ENCODE measurements around the gene BMPR1A.

Gene BMPR1A

GRCh38 chr10:86970162-86970981 is 214.0 kb downstream of the BMPR1A start:
- DNase-seq: peak; percentile 95 to 98
- peaks cover 0 to 4% (median 0%) of the 10 kb centered on the region in 3 donors for H3K36me3 ChIP-seq
- peaks cover 0 to 62% (median 52%) of the 10 kb centered on the region in 4 donors for H3K4me1 ChIP-seq
- TF ChIP-seq, protein P1, sequence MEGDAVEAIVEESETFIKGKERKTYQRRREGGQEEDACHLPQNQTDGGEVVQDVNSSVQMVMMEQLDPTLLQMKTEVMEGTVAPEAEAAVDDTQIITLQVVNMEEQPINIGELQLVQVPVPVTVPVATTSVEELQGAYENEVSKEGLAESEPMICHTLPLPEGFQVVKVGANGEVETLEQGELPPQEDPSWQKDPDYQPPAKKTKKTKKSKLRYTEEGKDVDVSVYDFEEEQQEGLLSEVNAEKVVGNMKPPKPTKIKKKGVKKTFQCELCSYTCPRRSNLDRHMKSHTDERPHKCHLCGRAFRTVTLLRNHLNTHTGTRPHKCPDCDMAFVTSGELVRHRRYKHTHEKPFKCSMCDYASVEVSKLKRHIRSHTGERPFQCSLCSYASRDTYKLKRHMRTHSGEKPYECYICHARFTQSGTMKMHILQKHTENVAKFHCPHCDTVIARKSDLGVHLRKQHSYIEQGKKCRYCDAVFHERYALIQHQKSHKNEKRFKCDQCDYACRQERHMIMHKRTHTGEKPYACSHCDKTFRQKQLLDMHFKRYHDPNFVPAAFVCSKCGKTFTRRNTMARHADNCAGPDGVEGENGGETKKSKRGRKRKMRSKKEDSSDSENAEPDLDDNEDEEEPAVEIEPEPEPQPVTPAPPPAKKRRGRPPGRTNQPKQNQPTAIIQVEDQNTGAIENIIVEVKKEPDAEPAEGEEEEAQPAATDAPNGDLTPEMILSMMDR (IDR thresholded peaks at IDR 0.05): no peak
- H3K27ac ChIP-seq: peak overlapping the region; percentile 99 to 100
- intact Hi-C loops (cut with DNase I; ENCODE audit: low total_unique reads): no loop called here
- H3K4me3 ChIP-seq: peak overlapping the region; percentile 79 to 92
- no peaks in the 10 kb centered on the region for H3K27me3 ChIP-seq
- no peaks in the 10 kb centered on the region for H3K9me3 ChIP-seq

DNA sequence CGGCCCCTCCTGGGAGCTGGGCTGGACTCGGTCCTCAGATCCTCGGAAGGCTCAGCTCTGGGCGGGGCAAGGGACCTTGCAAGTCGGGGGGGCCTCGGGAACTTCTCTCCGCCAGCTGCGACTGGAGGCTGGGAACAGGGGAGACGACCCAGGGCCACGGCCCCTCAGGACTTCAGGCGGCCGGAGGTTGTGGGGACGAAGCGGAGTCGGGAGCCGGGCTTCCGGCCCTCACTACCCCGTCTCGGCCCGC is 214.5 kb downstream of the BMPR1A start:
- no peaks in the 10 kb centered on the region for H3K27me3 ChIP-seq
- H3K4me1 ChIP-seq: peaks cover 0 to 62% (median 48%) of the 10 kb centered on the region in 4 donors
- H3K4me3 ChIP-seq: peak overlapping the region; percentile 79 to 92
- no peaks in the 10 kb centered on the region for H3K9me3 ChIP-seq
- peaks cover 0 to 4% (median 0%) of the 10 kb centered on the region in 3 donors for H3K36me3 ChIP-seq
- no peak for DNase-seq
- TF ChIP-seq, protein P1 (IDR thresholded peaks at IDR 0.05): peak in 1 of 2 experiments; percentile 10
- H3K27ac ChIP-seq: peak overlapping the region; percentile 99 to 100
- intact Hi-C loops (cut with DNase I; ENCODE audit: low total_unique reads): no loop called here

GRCh38 chr10:86971232-86971991 is 215.0 kb downstream of the BMPR1A start:
- peaks cover 0 to 4% (median 0%) of the 10 kb centered on the region in 3 donors for H3K36me3 ChIP-seq
- H3K27ac ChIP-seq: peak overlapping the region; percentile 99 to 100
- peak; percentile 92 to 98 for DNase-seq
- H3K4me1 ChIP-seq: peaks cover 0 to 62% (median 45%) of the 10 kb centered on the region in 4 donors
- no peaks in the 10 kb centered on the region for H3K27me3 ChIP-seq
- H3K4me3 ChIP-seq: peak overlapping the region; percentile 79 to 92
- TF ChIP-seq, protein P1 (IDR thresholded peaks at IDR 0.05): peak; percentile 12 to 23
- no peaks in the 10 kb centered on the region for H3K9me3 ChIP-seq
- intact Hi-C loops (cut with DNase I; ENCODE audit: low total_unique reads): no loop called here

DNA sequence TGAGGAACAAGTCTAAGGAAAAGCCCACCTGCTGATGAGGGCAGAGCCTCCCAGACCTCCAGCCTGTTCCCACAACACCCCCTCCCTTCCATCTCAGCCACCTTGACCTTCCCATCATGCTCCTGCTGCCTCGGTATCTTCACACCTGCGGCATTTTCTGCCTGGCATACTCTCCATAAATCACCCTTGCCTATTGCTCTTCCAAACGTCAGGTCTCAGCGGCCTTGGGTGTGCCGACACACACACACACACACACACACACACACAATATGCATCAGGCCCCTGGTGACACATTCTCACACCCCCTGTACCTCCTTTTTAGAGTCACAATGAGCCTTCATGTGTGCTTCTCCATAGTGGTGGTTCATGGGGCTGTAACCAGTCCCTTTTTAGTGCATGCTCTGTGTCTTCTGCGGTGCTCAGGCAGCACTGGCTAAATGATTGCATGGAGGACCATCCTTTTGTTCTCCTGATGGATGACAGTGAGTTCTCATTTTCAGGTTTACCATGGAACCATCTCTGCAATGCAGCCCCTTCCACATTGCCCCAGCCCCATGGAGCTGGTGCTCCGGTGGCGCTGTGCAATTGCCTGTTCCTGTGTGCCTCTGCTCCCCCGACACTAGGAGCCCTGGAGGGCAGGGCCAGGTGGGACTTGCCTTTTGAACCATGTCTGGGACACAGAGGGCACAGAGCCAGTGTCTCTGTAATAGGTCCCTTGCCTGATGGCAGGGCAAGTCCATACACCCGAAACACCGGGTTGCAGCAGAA is 216.4 kb downstream of the BMPR1A start:
- Histone ChIP-seq H3K4me1 (peaks cover 0 to 62% (median 35%) of the 10 kb centered on the region in 4 donors), H3K4me3 (no peak overlapping the region), H3K36me3 (peaks cover 0 to 4% (median 0%) of the 10 kb centered on the region in 3 donors), H3K9me3 (no peaks in the 10 kb centered on the region), H3K27me3 (no peaks in the 10 kb centered on the region), H3K27ac (peak overlapping the region; percentile 99 to 100)
- intact Hi-C loops (cut with DNase I; ENCODE audit: low total_unique reads): no loop called here
- TF ChIP-seq, protein P1 (IDR thresholded peaks at IDR 0.05): no peak
- DNase-seq: peak in 1 of 2 donors; percentile 75

DNA sequence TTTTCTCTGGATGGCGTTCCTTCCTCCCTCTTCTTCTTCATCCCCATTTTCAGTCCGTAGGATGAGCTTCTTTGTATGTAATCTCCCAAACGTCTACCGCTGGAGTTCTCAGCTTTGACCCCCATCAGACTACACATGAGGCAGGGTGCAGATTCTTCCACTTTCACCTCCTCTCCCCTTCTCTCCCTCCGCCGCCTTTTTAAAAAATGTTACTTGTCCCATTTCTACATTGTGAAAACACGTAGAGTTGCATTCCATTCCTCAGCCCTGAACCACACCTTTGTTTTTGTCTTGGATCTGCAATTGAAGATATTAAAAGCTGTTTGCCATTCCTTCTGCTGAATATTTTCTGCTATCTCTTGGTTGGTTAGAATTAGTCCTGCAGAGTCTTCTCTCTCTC is 218.1 kb downstream of the BMPR1A start:
- Histone ChIP-seq H3K4me1 (peaks cover under 1 to 75% (median 33%) of the 10 kb centered on the region in 4 donors), H3K27me3 (no peaks in the 10 kb centered on the region), H3K4me3 (no peak overlapping the region), H3K9me3 (no peaks in the 10 kb centered on the region), H3K36me3 (peaks cover 0 to 4% (median 0%) of the 10 kb centered on the region in 3 donors), H3K27ac (peak overlapping the region; percentile 99 to 100)
- no peak for DNase-seq
- intact Hi-C loops (cut with DNase I; ENCODE audit: low total_unique reads): no loop called here
- TF ChIP-seq, protein P1 (IDR thresholded peaks at IDR 0.05): no peak
